GM19351 (cell line): ENCODE measurements around the gene MYL4.
"Not testable (repeated sequence)": the region's sequence is repeated elsewhere in the genome, so short reads cannot be mapped to it uniquely, and the experiment has no call there.

Source experiments
- ATAC-seq: cut with Tn5 transposase; IDR thresholded peaks from one replicate; pipeline ENCODE4 v1.9.1; 2021; ENCODE audit warnings: mild to moderate bottlenecking, moderate library complexity; ENCODE audit not compliant: unreplicated experiment

MYL4 gene

GRCh38 chr17:47239967-47240651 lies 31.0 kb downstream of the MYL4 start:
- ATAC-seq, result no peak

DNA sequence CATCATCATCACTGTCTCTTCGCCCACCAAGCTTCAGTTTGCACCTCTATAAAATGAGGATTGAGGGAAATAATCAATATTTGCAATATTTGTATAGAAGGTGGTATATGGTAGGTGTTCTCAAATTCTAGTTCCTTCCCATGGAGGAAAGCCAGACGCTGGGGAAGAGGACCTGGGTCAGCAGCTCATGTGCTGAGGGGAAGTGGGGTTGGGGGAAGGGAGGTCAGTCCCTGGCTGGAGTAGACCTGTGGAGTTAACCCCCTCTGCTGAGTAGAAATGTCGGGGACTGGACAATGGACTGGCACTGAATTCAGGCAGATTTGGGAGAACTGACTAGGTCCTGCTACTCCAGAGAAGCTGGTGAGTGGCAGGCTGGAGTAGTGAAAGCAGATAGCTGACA lies 31.7 kb downstream of the MYL4 start:
- ATAC-seq, result no peak

GRCh38 chr17:47242648-47243047 lies 33.5 kb downstream of the MYL4 start:
- no peak for ATAC-seq

DNA sequence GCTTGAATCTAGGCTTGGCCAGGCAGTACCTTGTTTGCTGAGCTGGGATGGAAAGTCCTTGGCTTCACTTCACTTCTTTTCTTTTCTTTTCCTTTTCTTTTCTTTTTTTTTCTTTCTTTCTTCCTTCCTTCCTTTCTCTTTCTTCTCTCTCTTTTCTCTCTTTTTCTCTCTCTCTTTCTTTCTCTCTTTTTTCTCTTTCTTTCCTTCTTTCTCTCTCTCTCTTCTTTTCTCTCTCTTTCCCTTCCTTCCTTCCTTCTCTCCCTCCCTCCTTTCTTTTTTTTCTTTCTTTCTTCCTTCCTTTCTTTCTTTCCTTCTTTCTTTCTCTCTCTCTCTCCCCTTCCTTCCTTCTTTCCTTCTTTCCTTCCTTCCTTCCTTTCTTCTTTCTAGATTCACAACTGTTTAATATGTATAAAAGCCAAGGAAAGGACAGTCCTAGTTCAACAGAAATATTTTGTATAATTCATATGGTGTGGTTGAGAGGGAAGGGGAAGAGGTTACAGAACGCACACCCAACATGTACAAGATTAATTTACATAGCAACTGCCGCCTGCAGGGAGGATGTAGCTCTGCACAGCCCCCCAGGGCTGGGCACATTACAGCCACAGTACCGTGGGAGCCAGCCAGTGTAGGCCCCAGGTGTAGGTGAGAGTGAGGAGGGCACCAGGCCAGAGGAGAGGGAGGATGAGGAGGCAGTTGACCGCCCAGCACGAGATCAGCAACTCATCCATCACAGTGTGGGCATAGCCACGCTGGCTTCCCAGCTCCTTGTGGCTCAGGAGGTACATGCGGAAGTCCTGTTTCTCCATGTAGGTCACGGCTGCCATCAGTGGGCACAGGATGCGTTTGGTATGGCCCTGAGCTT lies 34.8 kb downstream of the MYL4 start:
- no peak for ATAC-seq

GRCh38 chr17:47244697-47245096 lies 35.5 kb downstream of the MYL4 start:
- no peak for ATAC-seq

GRCh38 chr17:47246120-47246519 lies 37.0 kb downstream of the MYL4 start:
- no peak for ATAC-seq

GRCh38 chr17:47250855-47251254 lies 41.7 kb downstream of the MYL4 start:
- no peak for ATAC-seq

DNA sequence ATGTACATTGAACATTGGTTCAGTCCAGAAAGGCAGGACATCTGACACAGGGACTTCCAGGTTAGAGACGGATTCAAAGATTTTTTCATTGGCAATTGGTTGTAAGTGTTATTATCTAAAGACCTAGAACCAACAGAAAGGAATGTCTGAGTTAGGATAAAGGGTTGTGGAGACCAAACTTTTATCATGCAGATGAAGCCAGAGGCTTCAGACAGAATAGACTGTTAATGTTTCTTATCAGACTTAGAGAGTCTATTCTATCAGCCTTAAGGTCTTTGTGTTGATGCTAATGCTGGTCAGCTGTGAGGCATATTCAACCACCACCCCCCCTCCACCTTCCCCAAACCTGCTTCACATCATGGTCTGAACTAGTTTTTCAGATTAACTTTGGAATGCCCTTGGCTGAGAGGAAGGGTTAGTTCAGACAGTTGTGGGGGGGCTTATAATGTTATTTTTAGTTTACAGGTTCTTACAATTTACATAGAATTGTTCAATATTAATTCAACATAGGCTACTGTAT lies 42.3 kb downstream of the MYL4 start:
- ATAC-seq, result no peak

DNA sequence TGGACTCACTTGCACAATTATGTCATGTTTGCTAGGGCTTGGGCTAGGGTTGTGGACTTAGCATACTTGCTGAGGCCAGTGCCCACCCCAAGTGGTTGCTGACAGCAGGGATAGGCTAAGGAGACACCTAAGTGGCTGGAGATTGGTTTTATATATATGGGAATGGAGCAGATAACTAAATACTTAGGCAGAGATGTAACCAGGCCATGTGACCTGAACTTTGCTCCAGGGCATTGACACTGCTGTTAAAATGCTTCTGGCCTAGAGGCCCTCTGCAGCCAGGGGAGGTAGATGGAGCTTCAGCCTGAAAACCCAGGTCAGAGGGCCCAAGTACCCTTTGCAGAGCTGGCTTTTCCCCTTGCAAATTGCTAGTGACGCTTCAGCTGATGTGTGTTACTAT lies 43.1 kb downstream of the MYL4 start:
- ATAC-seq, result no peak

DNA sequence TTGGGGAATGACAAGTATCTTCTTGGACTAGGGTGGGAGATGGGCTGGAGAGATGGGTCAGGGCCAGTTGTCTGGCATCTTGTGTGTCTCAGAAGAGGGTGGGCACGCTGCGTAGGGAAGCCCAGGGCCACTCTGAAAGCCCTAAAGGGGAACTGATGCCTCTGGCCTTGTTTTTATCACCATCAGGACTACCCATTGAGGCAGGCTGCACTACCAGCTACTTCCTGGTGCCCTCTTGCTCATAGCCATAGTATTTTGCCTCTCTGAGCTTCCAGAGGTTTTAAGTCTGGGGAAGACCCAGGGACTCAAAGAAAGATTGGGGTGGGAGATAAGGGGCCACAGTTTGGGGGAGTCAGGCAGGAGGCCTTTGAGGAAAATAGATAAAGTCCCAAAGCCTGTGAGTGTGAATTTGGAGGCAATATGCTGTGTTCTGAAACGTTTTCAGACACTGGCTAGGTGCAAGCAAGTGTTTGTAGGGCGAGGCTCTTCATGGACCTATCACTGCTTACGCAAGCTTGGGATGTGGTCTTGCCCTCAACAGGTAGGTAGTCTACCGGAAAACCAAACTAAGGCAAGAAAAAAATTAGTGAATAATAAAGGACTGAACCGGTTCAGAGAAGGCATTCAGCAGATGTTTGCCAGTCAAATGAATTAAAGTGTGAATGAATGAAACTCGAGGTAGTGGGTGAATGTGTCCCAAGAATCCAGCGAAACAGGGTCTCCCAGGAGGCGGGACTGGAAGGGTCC lies 43.8 kb downstream of the MYL4 start:
- ATAC-seq, result no peak

- ATAC-seq, result peak; percentile 87
Measured at GRCh38 chr17:47253541-47254402, 44.6 kb downstream of the MYL4 start, which contains the start of gene ITGB3. ITGB3 (plus strand) TSS chr17:47253827; CDS start chr17:47253862, 35 bp downstream.

GRCh38 chr17:47254403-47254943 lies 45.3 kb downstream of the MYL4 start:
- no peak for ATAC-seq

GRCh38 chr17:47257651-47258339 lies 48.6 kb downstream of the MYL4 start:
- no peak for ATAC-seq

DNA sequence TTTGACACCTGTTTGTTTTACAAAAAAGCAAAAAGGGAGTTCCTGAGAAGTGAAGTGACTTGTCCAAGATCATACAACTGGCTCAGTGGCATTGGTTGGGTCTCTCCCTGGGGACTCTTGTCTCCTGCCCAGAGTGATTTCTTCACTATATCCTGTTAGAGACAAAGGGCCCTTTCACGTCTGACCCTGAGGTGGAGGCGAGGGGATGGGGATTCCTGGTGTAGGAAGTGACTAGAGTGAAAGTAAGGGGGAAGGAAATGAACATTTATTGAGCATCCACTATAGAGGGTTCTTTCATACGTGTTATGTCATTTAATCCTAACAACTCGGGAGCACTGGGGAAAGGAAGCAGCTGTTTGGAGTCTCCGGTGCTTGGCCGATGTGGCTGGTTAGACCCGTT lies 53.4 kb downstream of the MYL4 start:
- ATAC-seq, result no peak

GRCh38 chr17:47264166-47264565 lies 55.0 kb downstream of the MYL4 start:
- no peak for ATAC-seq

DNA sequence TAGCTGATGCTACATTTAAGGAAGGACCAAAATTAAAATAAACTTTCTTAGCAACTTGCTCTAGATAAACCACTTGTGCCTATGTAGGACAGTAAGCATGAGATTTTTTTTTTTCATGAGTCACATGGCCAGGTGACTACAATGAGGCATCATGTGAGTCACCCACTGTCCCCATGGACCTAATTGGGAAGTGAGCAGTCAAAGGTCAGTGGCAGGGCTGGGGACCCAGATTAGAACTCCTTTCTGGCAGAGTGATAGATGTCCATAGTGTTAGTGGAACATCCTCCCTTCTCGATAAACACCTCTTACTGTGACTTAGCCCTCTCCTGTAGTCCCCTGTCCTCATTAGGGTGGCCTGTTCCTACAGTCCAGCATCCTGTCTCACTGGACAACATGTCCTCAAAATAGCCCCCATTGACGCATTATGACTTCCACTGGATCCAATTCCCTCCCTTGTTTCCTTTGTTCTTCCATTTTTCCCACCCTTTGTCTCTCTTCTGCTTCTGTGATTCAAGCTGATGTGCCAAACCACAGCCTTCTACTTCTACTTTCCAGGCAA lies 56.9 kb downstream of the MYL4 start:
- ATAC-seq, result no peak

- no peak for ATAC-seq
Measured at GRCh38 chr17:47266782-47267181, 57.6 kb downstream of the MYL4 start.

DNA sequence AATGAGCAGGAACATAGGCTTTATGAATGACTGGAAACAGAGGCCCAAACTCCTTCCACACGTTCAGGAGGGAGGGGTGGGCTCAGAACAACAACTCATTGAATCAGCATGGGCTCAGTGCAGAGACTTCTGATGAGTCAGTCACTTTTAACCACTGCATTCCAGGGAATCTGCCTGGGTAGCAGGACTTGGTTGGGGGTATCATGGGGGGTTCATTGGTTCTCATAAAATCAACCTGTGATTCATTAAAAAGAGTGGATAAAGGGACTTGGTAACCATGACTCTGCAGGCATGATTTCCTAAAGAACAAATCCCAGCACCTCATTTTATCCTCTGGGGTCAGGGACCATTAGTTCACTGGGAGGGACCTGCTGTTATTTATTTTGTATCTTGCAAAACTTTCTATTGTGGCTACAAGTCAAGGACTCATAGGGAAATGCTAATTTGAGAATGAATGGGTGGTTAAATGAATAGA lies 58.2 kb downstream of the MYL4 start:
- no peak for ATAC-seq

DNA sequence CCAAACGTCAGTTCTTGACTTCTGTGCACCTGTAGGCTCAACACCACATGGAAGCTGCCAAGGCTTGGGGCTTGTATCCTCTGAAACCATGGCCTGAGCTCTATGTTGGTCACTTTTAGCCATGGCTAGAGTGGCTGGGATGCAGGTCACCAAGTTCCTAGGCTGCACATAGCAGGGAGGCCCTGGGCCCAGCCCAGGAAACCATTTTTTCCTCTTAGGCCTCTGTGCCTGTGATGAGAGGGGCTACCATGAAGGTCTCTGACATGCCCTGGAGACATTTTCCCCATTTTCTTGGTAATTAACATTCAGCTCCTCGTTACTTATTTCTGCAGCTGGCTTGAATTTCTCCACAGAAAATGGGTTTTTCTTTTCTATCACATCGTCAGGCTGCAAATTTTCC lies 59.8 kb downstream of the MYL4 start:
- ATAC-seq, result not testable (repeated sequence)
